Fibroblast of villous mesenchyme (primary cell): ENCODE measurements around the gene GPRIN3. TPM values are rescaled to one million over a fixed set of nuclear protein-coding genes. Genes with fewer than 3 reads are reported as not detected.

Experiments used
- DNase-seq: peaks from one replicate; pipeline ENCODE4 v3.0.0-alpha.2; 2010; ENCODE audit warnings: low read depth
- H3K4me3 ChIP-seq: 2 replicates; pipeline ENCODE4 v1.5.1; 2011; ENCODE audit warnings: low read depth, mild to moderate bottlenecking, low read length
- CTCF ChIP-seq: IDR thresholded peaks from 2 replicates; pipeline ENCODE4 v1.5.1; 2012; ENCODE audit warnings: low read depth, mild to moderate bottlenecking, low read length; ENCODE audit not compliant: insufficient read depth
- total RNA-seq: library from RNA; depleted of rRNA; stranded (reverse); fragments of >200 nt; gene quantifications from 2 replicates; pipeline ENCODE4 v1.2.3, GENCODE V29; 2012

GPRIN3 gene
- total RNA-seq, 1 donor: 0.43 TPM

GRCh38 chr4:89249313-89249712 lies 58.3 kb downstream of the GPRIN3 start:
- no peak for TF ChIP-seq CTCF
- no peak overlapping the region for H3K4me3 ChIP-seq
- no peak for DNase-seq

GRCh38 chr4:89248879-89249281 lies 58.7 kb downstream of the GPRIN3 start:
- TF ChIP-seq CTCF: no peak
- no peak for DNase-seq
- H3K4me3 ChIP-seq: no peak overlapping the region

- TF ChIP-seq CTCF: no peak
- DNase-seq: no peak
- H3K4me3 ChIP-seq: no peak overlapping the region
These were observed 59.6 kb downstream of the GPRIN3 start for GRCh38 chr4:89247951-89248350.

- DNase-seq: no peak
- TF ChIP-seq CTCF: no peak
- no peak overlapping the region for H3K4me3 ChIP-seq
These were observed 62.1 kb downstream of the GPRIN3 start for GRCh38 chr4:89245459-89245858.

GRCh38 chr4:89243733-89244252 lies 63.8 kb downstream of the GPRIN3 start:
- no peak overlapping the region for H3K4me3 ChIP-seq
- no peak for TF ChIP-seq CTCF
- no peak for DNase-seq

- H3K4me3 ChIP-seq: no peak overlapping the region
- no peak for DNase-seq
- no peak for TF ChIP-seq CTCF
These were observed 64.5 kb downstream of the GPRIN3 start for GRCh38 chr4:89242864-89243732.
